Mesodermal cell (in vitro differentiated cells): ENCODE data around the gene SLC4A3.
A peak's percentile ranks its signal among the peaks of the same experiment; 100 is the strongest.

ENCODE experiments used
- H3K27ac ChIP-seq: 2 replicates; pipeline ENCODE4 v1.7.0; 2013; ENCODE audit warnings: mild to moderate bottlenecking, low read depth, low read length, moderate library complexity; ENCODE audit not compliant: severe bottlenecking
- H3K36me3 ChIP-seq: 2 replicates; pipeline ENCODE4 v1.7.1; 2013; ENCODE audit warnings: mild to moderate bottlenecking, low read length, moderate library complexity; ENCODE audit not compliant: control insufficient read depth, insufficient read depth
- H3K4me1 ChIP-seq: one replicate; pipeline ENCODE4 v1.7.1; 2013; ENCODE audit warnings: mild to moderate bottlenecking, low read length; ENCODE audit not compliant: insufficient read depth, control insufficient read depth, poor library complexity, severe bottlenecking
- H3K4me3 ChIP-seq: 2 replicates; pipeline ENCODE4 v1.7.0; 2013; ENCODE audit warnings: low read length, control low read depth, mild to moderate bottlenecking; ENCODE audit not compliant: insufficient read depth, poor library complexity, severe bottlenecking; ENCODE audit errors: extremely low read depth
- H3K9me3 ChIP-seq: 2 replicates; pipeline ENCODE4 v1.7.1; 2013; ENCODE audit warnings: mild to moderate bottlenecking, low read length, moderate library complexity; ENCODE audit not compliant: control insufficient read depth
- WGBS, 2 experiments: methylation state at CpG; one replicate each; pipeline ENCODE4 v1.1.5; 2013; ENCODE audit warnings: missing lambda C conversion rate in 2 of 2; ENCODE audit not compliant: insufficient coverage in 2 of 2; 5-methylcytosine and 5-hydroxymethylcytosine counted together

Gene SLC4A3

GRCh38 chr2:219597552-219598307 is 29.7 kb upstream of the SLC4A3 start, which contains the start of gene STK11IP:
Gene STK11IP (plus strand): TSS chr2:219597857. CDS start chr2:219598120, 263 bp downstream.
- peak within 1 kb of the TSS; percentile 66 for H3K4me3 ChIP-seq
- 0% methylated on average over 45 to 48 of the region's 57 CpGs for WGBS, 2 experiments

GRCh38 chr2:219598308-219599078 is 28.9 kb upstream of the SLC4A3 start:
- H3K4me1 ChIP-seq: peaks cover 11% of the 10 kb centered on the region
- H3K4me3 ChIP-seq: peak overlapping the region; percentile 66
- H3K36me3 ChIP-seq: peaks cover 11% of the 10 kb centered on the region
- 34 to 44% methylated on average over 5 to 9 of the region's 9 CpGs for WGBS, 2 experiments
- no peaks in the 10 kb centered on the region for H3K9me3 ChIP-seq
- peak overlapping the region; percentile 39 for H3K27ac ChIP-seq

More at GRCh38 chr2:219597552-219598307, 29.7 kb upstream of the SLC4A3 start, which contains the start of gene STK11IP:
- H3K9me3 ChIP-seq: no peaks in the 10 kb centered on the region
- peaks cover 11% of the 10 kb centered on the region for H3K36me3 ChIP-seq
- H3K27ac ChIP-seq: peak within 1 kb of the TSS; percentile 95
- peaks cover 11% of the 10 kb centered on the region for H3K4me1 ChIP-seq

- Histone ChIP-seq H3K4me1 (no peaks in the 10 kb centered on the region), H3K4me3 (no peak overlapping the region)
- WGBS, 2 experiments: 92 to 97% methylated on average over 3 to 4 of the region's 5 CpGs
These were observed 23.7 kb upstream of the SLC4A3 start for GRCh38 chr2:219603771-219604170.

GRCh38 chr2:219605607-219605954 is 21.8 kb upstream of the SLC4A3 start:
- H3K9me3 ChIP-seq: no peaks in the 10 kb centered on the region
- H3K36me3 ChIP-seq: peaks cover 42% of the 10 kb centered on the region
- 87 to 100% methylated on average over 1 to 4 of the region's 6 CpGs for WGBS, 2 experiments
- no peak overlapping the region for H3K27ac ChIP-seq
- no peak overlapping the region for H3K4me3 ChIP-seq
- H3K4me1 ChIP-seq: no peaks in the 10 kb centered on the region

More at GRCh38 chr2:219603771-219604170, 23.7 kb upstream of the SLC4A3 start:
- Histone ChIP-seq H3K36me3 (peaks cover 32% of the 10 kb centered on the region), H3K9me3 (no peaks in the 10 kb centered on the region), H3K27ac (no peak overlapping the region)

- WGBS, 2 experiments: 95 to 96% methylated on average over 7 to 10 of the region's 15 CpGs
These were observed 19.5 kb upstream of the SLC4A3 start for GRCh38 chr2:219607931-219608330.

GRCh38 chr2:219608399-219608964 is 18.9 kb upstream of the SLC4A3 start:
- H3K9me3 ChIP-seq: no peaks in the 10 kb centered on the region
- H3K36me3 ChIP-seq: peaks cover 42% of the 10 kb centered on the region
- H3K27ac ChIP-seq: no peak overlapping the region
- no peaks in the 10 kb centered on the region for H3K4me1 ChIP-seq
- WGBS, 2 experiments: 88 to 90% methylated on average over 11 to 12 of the region's 15 CpGs
- no peak overlapping the region for H3K4me3 ChIP-seq

More at GRCh38 chr2:219607931-219608330, 19.5 kb upstream of the SLC4A3 start:
- peaks cover 42% of the 10 kb centered on the region for H3K36me3 ChIP-seq
- no peaks in the 10 kb centered on the region for H3K9me3 ChIP-seq
- no peak overlapping the region for H3K4me3 ChIP-seq
- H3K4me1 ChIP-seq: no peaks in the 10 kb centered on the region
- H3K27ac ChIP-seq: no peak overlapping the region

- no peak overlapping the region for H3K4me3 ChIP-seq
- no peak overlapping the region for H3K27ac ChIP-seq
- H3K4me1 ChIP-seq: no peaks in the 10 kb centered on the region
- H3K9me3 ChIP-seq: no peaks in the 10 kb centered on the region
- 92 to 95% methylated on average over 4 to 6 of the region's 13 CpGs for WGBS, 2 experiments
- H3K36me3 ChIP-seq: peaks cover 45% of the 10 kb centered on the region
These were observed 18.2 kb upstream of the SLC4A3 start for GRCh38 chr2:219609149-219609750.

GRCh38 chr2:219611306-219611705 is 16.1 kb upstream of the SLC4A3 start:
- Histone ChIP-seq H3K9me3 (no peaks in the 10 kb centered on the region), H3K4me3 (no peak overlapping the region), H3K27ac (no peak overlapping the region), H3K36me3 (peaks cover 51% of the 10 kb centered on the region), H3K4me1 (no peaks in the 10 kb centered on the region)
- WGBS, 2 experiments: 88 to 97% methylated on average over 9 of the region's 9 CpGs

- Histone ChIP-seq H3K9me3 (no peaks in the 10 kb centered on the region), H3K36me3 (peaks cover 49% of the 10 kb centered on the region), H3K4me1 (no peaks in the 10 kb centered on the region), H3K27ac (no peak overlapping the region), H3K4me3 (no peak overlapping the region)
- WGBS, 2 experiments: 86 to 95% methylated on average over 9 to 11 of the region's 12 CpGs
These were observed 15.4 kb upstream of the SLC4A3 start for GRCh38 chr2:219611866-219612576.
